K562 (cell line): ENCODE measurements around the gene CBFA2T3. TPM values are rescaled to one million over a fixed set of nuclear protein-coding genes. Genes with fewer than 3 reads are reported as not detected.

Experiments used
- BCOR ChIP-seq: fragments of 450-650 bp; IDR thresholded peaks from 2 replicates; pipeline ENCODE4 v1.6.1; 2016
- BHLHE40 ChIP-seq: IDR thresholded peaks from 2 replicates; pipeline ENCODE4 v1.6.1; 2011; ENCODE audit warnings: low read length, improper control_type of control experiment
- FOXJ3 ChIP-seq: sonication (generic); formaldehyde crosslinking; IDR thresholded peaks from 2 replicates; pipeline ENCODE4 v1.4.0; 2020; ENCODE audit warnings: mild to moderate bottlenecking, missing genetic modification reagents
- GABPB1 ChIP-seq: sonication (generic); formaldehyde crosslinking; IDR thresholded peaks from 2 replicates; pipeline ENCODE4 v1.8.0; 2022; ENCODE audit warnings: mild to moderate bottlenecking, missing genetic modification reagents
- GATA2 ChIP-seq: sonication (generic); formaldehyde crosslinking; IDR thresholded peaks from 2 replicates; pipeline ENCODE4 v1.4.0; 2020; ENCODE audit warnings: mild to moderate bottlenecking, missing genetic modification reagents
- HNRNPL ChIP-seq: fragments of 200-400 bp; formaldehyde crosslinking; IDR thresholded peaks from 2 replicates; pipeline ENCODE4 v1.6.1; 2017; ENCODE audit warnings: low read depth, mild to moderate bottlenecking, low read length
- KAT8 ChIP-seq: fragments of 450-650 bp; IDR thresholded peaks from 2 replicates; pipeline ENCODE4 v1.6.1; 2016; ENCODE audit warnings: low read depth, mild to moderate bottlenecking
- PHB ChIP-seq: fragments of 250-450 bp; sonication (Bioruptor Pico); IDR thresholded peaks from 2 replicates; pipeline ENCODE4 v1.5.0; 2021
- POLR2B ChIP-seq: fragments of 450-650 bp; IDR thresholded peaks from 2 replicates; pipeline ENCODE4 v1.6.1; 2018; ENCODE audit warnings: low read depth; ENCODE audit not compliant: partially characterized antibody
- PPARD ChIP-seq: fragments of 250-450 bp; sonication (Bioruptor Pico); IDR thresholded peaks from 2 replicates; pipeline ENCODE4 v1.8.0; 2022; ENCODE audit warnings: inconsistent platforms, mild to moderate bottlenecking, moderate library complexity
- PRPF4 ChIP-seq: fragments of 200-400 bp; formaldehyde crosslinking; IDR thresholded peaks from one replicate; pipeline ENCODE4 v1.6.1; 2017; ENCODE audit warnings: low read length, low read depth, mild to moderate bottlenecking; ENCODE audit not compliant: insufficient read depth, poor library complexity, severe bottlenecking
- RBM15 ChIP-seq: fragments of 200-400 bp; formaldehyde crosslinking; IDR thresholded peaks from 2 replicates; pipeline ENCODE4 v1.6.1; 2018; ENCODE audit warnings: mild to moderate bottlenecking, low read length, moderate library complexity; ENCODE audit not compliant: insufficient read depth
- SMARCA5 ChIP-seq: fragments of 450-650 bp; IDR thresholded peaks from 2 replicates; pipeline ENCODE4 v1.6.1; 2016
- XRCC5 ChIP-seq: fragments of 200-400 bp; formaldehyde crosslinking; IDR thresholded peaks from 2 replicates; pipeline ENCODE4 v1.6.1; 2017; ENCODE audit warnings: low read depth, mild to moderate bottlenecking, low read length
- ZFP30 ChIP-seq: fragments of 250-450 bp; sonication (Bioruptor Pico); IDR thresholded peaks from 2 replicates; pipeline ENCODE4 v1.8.0; 2022; ENCODE audit warnings: moderate library complexity, mild to moderate bottlenecking, inconsistent platforms, borderline replicate concordance
- ZNF197 ChIP-seq: fragments of 200-800 bp; sonication (Bioruptor generic); IDR thresholded peaks from 2 replicates; pipeline ENCODE4 v1.6.1; 2016; ENCODE audit warnings: low read depth, missing genetic modification characterization, missing compliant biosample characterization
- ZNF24 ChIP-seq: fragments of 450-650 bp; IDR thresholded peaks from 2 replicates; pipeline ENCODE4 v1.6.1; 2016
- ZNF436 ChIP-seq: fragments of 250-450, 450-650 bp; sonication (Bioruptor Pico); formaldehyde crosslinking; IDR thresholded peaks from 2 replicates; pipeline ENCODE4 v1.7.0; 2020; ENCODE audit warnings: mild to moderate bottlenecking
- polyA plus RNA-seq, 8 experiments: library from polyadenylated mRNA; depleted of rRNA in 4 of 8; stranded (reverse) in 5 of 8; unstranded in 3 of 8; fragments of >200 nt; fragmentation: Nextera tagmentation in 2 of 8; fragmentation: Illumina TruSeq in 1 of 8; extraction: Ambion mirVana in 2 of 8; extraction: Trizol in 1 of 8; gene quantifications; 2 replicates each; pipeline versions ENCODE4 v1.2.1 to v1.2.3, GENCODE V29; 2011 to 2014; ENCODE audit warnings: inconsistent platforms in 1 of 8, missing spikeins in 1 of 8
- total RNA-seq, 7 experiments: library from RNA; depleted of rRNA in 6 of 7; stranded (reverse); fragments of >200 nt in 6 of 7; fragmentation: Illumina TruSeq in 2 of 7; extraction: Trizol in 2 of 7; gene quantifications; 2 replicates each; pipeline versions ENCODE4 v1.2.1 to v1.2.3, GENCODE V29; 2011 to 2021; ENCODE audit warnings: low replicate concordance in 1 of 7
- TF ChIP-seq, protein P1 (sequence below): fragments of 450-650 bp; IDR thresholded peaks from 2 replicates; pipeline ENCODE4 v1.6.1; 2016; ENCODE audit warnings: mild to moderate bottlenecking
- TF ChIP-seq, protein P2 (sequence below): fragments of 450-650 bp; formaldehyde crosslinking; IDR thresholded peaks from 2 replicates; pipeline ENCODE4 v1.4.0; 2020; ENCODE audit warnings: mild to moderate bottlenecking, moderate library complexity
- TF ChIP-seq, protein P3 (sequence below), 2 experiments: IDR thresholded peaks; 2 replicates each; pipeline ENCODE4 v1.6.1; 2011; ENCODE audit warnings: borderline replicate concordance in 1 of 2, control low read depth in 1 of 2, low read depth in 1 of 2, low read length in 1 of 2, mild to moderate bottlenecking in 1 of 2, mixed read lengths in 1 of 2, moderate library complexity in 1 of 2; ENCODE audit not compliant: insufficient read depth in 1 of 2, insufficient read length in 1 of 2, poor library complexity in 1 of 2, severe bottlenecking in 1 of 2; ENCODE audit errors: extremely low read depth in 1 of 2
- TF ChIP-seq, protein P4 (sequence below): fragments of 450-650 bp; IDR thresholded peaks from 2 replicates; pipeline ENCODE4 v1.6.1; 2017; ENCODE audit warnings: mild to moderate bottlenecking, moderate library complexity

CBFA2T3 gene
- total and polyA plus RNA-seq, 9 of the 15 experiments (the other 6 are each of a cell fraction or from before 2014, with no cell fraction given): 2.3 to 145 (median 6.7) TPM

DNA sequence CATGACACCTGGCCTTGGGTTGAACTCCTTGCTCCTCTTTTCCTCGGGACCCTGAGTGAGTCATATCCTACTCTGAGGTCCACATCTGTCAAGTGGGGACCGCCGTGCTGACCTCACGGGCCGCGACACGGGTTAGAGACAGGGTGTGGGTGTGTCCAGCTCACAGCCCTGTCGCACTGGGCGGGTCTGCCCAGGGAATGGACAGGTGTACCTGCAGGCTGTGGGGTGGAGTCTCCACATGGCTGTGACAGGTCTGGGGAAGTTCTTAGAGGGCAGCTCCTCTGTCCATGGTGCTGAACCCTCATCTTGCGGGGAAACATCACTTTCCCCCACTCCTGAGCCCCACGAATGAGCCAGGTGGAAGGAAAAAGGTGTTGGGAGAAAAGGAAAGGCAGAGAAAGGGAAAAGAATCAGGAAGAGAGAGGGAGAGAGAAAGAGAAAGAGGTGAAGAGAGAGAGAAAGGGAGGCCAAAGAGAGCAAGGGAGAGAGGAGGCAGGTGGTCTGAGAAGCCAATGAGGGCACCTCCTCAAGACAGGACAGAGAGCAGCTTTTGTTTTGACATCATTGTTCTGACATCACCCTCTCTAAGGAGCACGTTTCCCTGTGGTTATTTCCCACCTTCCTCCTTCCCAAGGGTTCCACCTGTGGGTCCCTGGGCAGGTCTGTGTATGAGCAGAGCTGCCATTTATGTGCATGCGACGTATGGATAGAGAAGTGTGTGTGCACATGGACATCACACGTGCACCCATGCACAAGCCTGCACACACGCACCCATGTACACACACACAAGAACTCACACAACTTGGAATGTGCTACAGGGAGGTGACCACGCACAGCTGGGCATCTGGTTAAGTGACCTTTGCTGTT, 32.6 kb upstream of the CBFA2T3 start (continued):
- TF ChIP-seq ZFP30 (CRISPR knock-in tag) (no peak), ZNF197 (CRISPR knock-in tag) (no peak), ZNF24 (no peak), PRPF4 (no peak), GABPB1 (CRISPR knock-in tag) (0 out of 2 replicates have a peak, but pooled peaks have one; percentile 21), FOXJ3 (no peak), BCOR (no peak), RBM15 (no peak), BHLHE40 (no peak), SMARCA5 (no peak), KAT8 (no peak), PPARD (CRISPR knock-in tag) (no peak), ZNF436 (no peak), XRCC5 (no peak), POLR2B (no peak), HNRNPL (no peak), PHB (CRISPR knock-in tag) (no peak), GATA2 (no peak)
- TF ChIP-seq, protein P1, sequence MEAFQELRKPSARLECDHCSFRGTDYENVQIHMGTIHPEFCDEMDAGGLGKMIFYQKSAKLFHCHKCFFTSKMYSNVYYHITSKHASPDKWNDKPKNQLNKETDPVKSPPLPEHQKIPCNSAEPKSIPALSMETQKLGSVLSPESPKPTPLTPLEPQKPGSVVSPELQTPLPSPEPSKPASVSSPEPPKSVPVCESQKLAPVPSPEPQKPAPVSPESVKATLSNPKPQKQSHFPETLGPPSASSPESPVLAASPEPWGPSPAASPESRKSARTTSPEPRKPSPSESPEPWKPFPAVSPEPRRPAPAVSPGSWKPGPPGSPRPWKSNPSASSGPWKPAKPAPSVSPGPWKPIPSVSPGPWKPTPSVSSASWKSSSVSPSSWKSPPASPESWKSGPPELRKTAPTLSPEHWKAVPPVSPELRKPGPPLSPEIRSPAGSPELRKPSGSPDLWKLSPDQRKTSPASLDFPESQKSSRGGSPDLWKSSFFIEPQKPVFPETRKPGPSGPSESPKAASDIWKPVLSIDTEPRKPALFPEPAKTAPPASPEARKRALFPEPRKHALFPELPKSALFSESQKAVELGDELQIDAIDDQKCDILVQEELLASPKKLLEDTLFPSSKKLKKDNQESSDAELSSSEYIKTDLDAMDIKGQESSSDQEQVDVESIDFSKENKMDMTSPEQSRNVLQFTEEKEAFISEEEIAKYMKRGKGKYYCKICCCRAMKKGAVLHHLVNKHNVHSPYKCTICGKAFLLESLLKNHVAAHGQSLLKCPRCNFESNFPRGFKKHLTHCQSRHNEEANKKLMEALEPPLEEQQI: no peak; the same call in 1 of the 2 replicates
- TF ChIP-seq, protein P2, sequence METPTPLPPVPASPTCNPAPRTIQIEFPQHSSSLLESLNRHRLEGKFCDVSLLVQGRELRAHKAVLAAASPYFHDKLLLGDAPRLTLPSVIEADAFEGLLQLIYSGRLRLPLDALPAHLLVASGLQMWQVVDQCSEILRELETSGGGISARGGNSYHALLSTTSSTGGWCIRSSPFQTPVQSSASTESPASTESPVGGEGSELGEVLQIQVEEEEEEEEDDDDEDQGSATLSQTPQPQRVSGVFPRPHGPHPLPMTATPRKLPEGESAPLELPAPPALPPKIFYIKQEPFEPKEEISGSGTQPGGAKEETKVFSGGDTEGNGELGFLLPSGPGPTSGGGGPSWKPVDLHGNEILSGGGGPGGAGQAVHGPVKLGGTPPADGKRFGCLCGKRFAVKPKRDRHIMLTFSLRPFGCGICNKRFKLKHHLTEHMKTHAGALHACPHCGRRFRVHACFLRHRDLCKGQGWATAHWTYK (CRISPR knock-in tag): no peak
- TF ChIP-seq, protein P3, sequence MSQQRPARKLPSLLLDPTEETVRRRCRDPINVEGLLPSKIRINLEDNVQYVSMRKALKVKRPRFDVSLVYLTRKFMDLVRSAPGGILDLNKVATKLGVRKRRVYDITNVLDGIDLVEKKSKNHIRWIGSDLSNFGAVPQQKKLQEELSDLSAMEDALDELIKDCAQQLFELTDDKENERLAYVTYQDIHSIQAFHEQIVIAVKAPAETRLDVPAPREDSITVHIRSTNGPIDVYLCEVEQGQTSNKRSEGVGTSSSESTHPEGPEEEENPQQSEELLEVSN (IDR thresholded peaks at IDR 0.05; ENCODE audit: borderline replicate concordance in 1 of 2, extremely low read depth in 1 of 2, insufficient read depth in 1 of 2, insufficient read length in 1 of 2, low read depth in 1 of 2, low read length in 1 of 2, poor library complexity in 1 of 2, severe bottlenecking in 1 of 2): no peak
- TF ChIP-seq, protein P4, sequence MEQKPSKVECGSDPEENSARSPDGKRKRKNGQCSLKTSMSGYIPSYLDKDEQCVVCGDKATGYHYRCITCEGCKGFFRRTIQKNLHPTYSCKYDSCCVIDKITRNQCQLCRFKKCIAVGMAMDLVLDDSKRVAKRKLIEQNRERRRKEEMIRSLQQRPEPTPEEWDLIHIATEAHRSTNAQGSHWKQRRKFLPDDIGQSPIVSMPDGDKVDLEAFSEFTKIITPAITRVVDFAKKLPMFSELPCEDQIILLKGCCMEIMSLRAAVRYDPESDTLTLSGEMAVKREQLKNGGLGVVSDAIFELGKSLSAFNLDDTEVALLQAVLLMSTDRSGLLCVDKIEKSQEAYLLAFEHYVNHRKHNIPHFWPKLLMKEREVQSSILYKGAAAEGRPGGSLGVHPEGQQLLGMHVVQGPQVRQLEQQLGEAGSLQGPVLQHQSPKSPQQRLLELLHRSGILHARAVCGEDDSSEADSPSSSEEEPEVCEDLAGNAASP: no peak
